AG09319 (cell line): Measurements from ENCODE around the gene CTNND1.
A peak's percentile ranks its signal among the peaks of the same experiment; 100 is the strongest.

ENCODE experiments used
- DNase-seq: peaks from one replicate; pipeline ENCODE4 v3.0.0-alpha.2; 2010; ENCODE audit warnings: low read depth; ENCODE audit errors: extremely low read depth
- CTCF ChIP-seq: IDR thresholded peaks from 2 replicates; pipeline ENCODE4 v1.5.1; 2011; ENCODE audit warnings: low read depth, mild to moderate bottlenecking, inconsistent platforms, low read length, moderate library complexity

The CTNND1 gene

GRCh38 chr11:57732661-57733060 lies 28.9 kb upstream of the CTNND1 start:
- no peak for TF ChIP-seq CTCF
- DNase-seq = no peak

GRCh38 chr11:57735619-57736298 lies 25.8 kb upstream of the CTNND1 start:
- TF ChIP-seq CTCF = no peak
- no peak for DNase-seq

GRCh38 chr11:57741132-57742086 lies 20.2 kb upstream of the CTNND1 start, which contains the start of gene SELENOH:
TSS of gene SELENOH (plus strand) at chr11:57741491. CDS start at chr11:57741596, 105 bp downstream.
- peak; percentile 93 for DNase-seq
- no peak for TF ChIP-seq CTCF

GRCh38 chr11:57742087-57742452 lies 19.5 kb upstream of the CTNND1 start:
- no peak for DNase-seq

GRCh38 chr11:57744357-57744756 lies 17.2 kb upstream of the CTNND1 start:
- no peak for TF ChIP-seq CTCF
- DNase-seq = no peak

More at GRCh38 chr11:57742087-57742452, 19.5 kb upstream of the CTNND1 start:
- TF ChIP-seq CTCF = no peak

- TF ChIP-seq CTCF = no peak
- DNase-seq = no peak
These were observed 16.4 kb upstream of the CTNND1 start for GRCh38 chr11:57745206-57745605.

- no peak for TF ChIP-seq CTCF
- no peak for DNase-seq
These were observed 14.7 kb upstream of the CTNND1 start for GRCh38 chr11:57746920-57747319.
